Suprapubic skin (tissue), 4 donors: Measurements from ENCODE around the gene CDC42SE2. TPM values are rescaled to one million over a fixed set of nuclear protein-coding genes. Genes with fewer than 3 reads are reported as not detected.

Experiments
- DNase-seq, 2 donors: peaks; one replicate each; pipeline ENCODE4 v3.0.0-alpha.2; 2019; ENCODE audit warnings: low spot score in 2 of 2
- H3K27ac ChIP-seq: fragments of 200-600 bp; sonication (generic); one replicate; pipeline ENCODE4 v1.5.1; 2019
- H3K27me3 ChIP-seq: fragments of 200-600 bp; sonication (generic); one replicate; pipeline ENCODE4 v1.5.1; 2019
- H3K36me3 ChIP-seq: fragments of 200-600 bp; sonication (generic); one replicate; pipeline ENCODE4 v1.5.1; 2019
- H3K4me1 ChIP-seq: fragments of 200-600 bp; sonication (generic); one replicate; pipeline ENCODE4 v1.5.1; 2019
- H3K4me3 ChIP-seq: fragments of 200-600 bp; sonication (generic); one replicate; pipeline ENCODE4 v1.5.1; 2019; ENCODE audit warnings: mild to moderate bottlenecking
- H3K9me3 ChIP-seq: fragments of 200-600 bp; sonication (generic); one replicate; pipeline ENCODE4 v1.5.1; 2019
- EP300 ChIP-seq: sonication (generic); formaldehyde crosslinking; IDR thresholded peaks from one replicate; pipeline ENCODE4 v1.6.1; 2017; ENCODE audit warnings: antibody characterized with exemption
- POLR2A ChIP-seq, 2 donors: fragments of 450-650 bp; IDR thresholded peaks; one replicate each; pipeline ENCODE4 v1.6.1; 2017; ENCODE audit warnings: antibody characterized with exemption in 2 of 2, mild to moderate bottlenecking in 2 of 2, moderate library complexity in 2 of 2
- POLR2AphosphoS5 ChIP-seq, 3 donors: sonication (generic); formaldehyde crosslinking; IDR thresholded peaks; one replicate each; pipeline ENCODE4 v1.6.1; 2017; ENCODE audit warnings: antibody characterized with exemption in 3 of 3
- WGBS: methylation state at CpG from one replicate; pipeline ENCODE4 v1.1.5; 2018; 5-methylcytosine and 5-hydroxymethylcytosine counted together
- total RNA-seq, 4 donors: library from RNA; depleted of rRNA; stranded (reverse); fragments of >200 nt; gene quantifications; one replicate each; pipeline ENCODE4 v1.1.0, GENCODE V29; 2016
- TF ChIP-seq, protein P1 (sequence below), 2 donors: fragments of 200-600 bp in 1 of 2; fragments of 450-650 bp in 1 of 2; sonication (generic) in 1 of 2; IDR thresholded peaks; one replicate each; pipeline ENCODE4 v1.5.1; 2016 to 2019; ENCODE audit warnings: antibody characterized with exemption in 2 of 2, mild to moderate bottlenecking in 1 of 2, moderate library complexity in 1 of 2

Gene CDC42SE2
- total RNA-seq, 4 donors from 2014 or later: 32.4 to 46.6 (median 36.7) TPM

DNA sequence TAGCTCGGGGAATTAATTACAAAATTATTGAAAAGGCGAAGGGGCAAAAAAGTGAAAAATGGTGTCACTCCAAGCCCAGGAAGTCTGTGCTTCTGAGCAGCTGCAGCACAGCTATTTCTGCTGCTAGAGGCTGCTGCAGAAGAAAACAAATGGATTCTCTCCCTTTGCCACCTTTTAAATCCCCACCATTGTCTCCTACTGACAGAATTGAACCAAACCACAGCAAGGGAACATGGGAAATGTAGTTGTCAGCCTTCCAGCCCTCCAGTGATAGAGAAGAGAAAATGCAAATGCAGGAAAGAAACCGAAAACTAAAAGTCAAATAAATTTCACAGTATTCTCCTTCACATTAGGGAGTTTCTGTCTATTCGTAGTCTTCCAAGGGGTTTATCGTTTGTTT, 33.4 kb upstream of the CDC42SE2 start:
- 84% methylated on average over 5 of the region's 5 CpGs for WGBS

DNA sequence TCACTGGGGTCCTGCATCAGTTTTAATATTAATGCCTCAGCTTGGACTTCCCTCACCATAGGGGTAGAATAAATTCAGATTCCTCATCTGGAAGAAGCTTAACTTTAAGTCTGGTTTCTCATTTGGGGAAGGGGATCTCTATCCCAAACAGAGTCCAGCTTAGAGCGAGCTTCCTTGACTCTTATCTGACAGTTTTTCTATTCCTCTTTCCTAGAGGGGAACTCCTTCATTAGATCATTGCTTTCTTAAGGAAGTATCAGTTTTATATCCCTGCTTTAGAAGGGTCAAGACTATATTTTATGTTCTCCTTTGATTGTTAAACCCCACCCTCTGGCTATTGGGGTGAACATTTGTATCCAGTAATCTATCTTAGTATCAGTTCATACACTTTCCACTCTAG, 24.2 kb upstream of the CDC42SE2 start:
- no peak overlapping the region for H3K27ac ChIP-seq
- H3K36me3 ChIP-seq: no peaks in the 10 kb centered on the region
- H3K4me3 ChIP-seq: no peak overlapping the region
- H3K9me3 ChIP-seq: no peaks in the 10 kb centered on the region
- no peak for TF ChIP-seq POLR2AphosphoS5 (IDR thresholded peaks at IDR 0.05)
- TF ChIP-seq, protein P1, sequence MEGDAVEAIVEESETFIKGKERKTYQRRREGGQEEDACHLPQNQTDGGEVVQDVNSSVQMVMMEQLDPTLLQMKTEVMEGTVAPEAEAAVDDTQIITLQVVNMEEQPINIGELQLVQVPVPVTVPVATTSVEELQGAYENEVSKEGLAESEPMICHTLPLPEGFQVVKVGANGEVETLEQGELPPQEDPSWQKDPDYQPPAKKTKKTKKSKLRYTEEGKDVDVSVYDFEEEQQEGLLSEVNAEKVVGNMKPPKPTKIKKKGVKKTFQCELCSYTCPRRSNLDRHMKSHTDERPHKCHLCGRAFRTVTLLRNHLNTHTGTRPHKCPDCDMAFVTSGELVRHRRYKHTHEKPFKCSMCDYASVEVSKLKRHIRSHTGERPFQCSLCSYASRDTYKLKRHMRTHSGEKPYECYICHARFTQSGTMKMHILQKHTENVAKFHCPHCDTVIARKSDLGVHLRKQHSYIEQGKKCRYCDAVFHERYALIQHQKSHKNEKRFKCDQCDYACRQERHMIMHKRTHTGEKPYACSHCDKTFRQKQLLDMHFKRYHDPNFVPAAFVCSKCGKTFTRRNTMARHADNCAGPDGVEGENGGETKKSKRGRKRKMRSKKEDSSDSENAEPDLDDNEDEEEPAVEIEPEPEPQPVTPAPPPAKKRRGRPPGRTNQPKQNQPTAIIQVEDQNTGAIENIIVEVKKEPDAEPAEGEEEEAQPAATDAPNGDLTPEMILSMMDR (IDR thresholded peaks at IDR 0.05): no peak
- TF ChIP-seq EP300: no peak
- no peak for TF ChIP-seq POLR2A (IDR thresholded peaks at IDR 0.05)
- no peaks in the 10 kb centered on the region for H3K4me1 ChIP-seq
- no peaks in the 10 kb centered on the region for H3K27me3 ChIP-seq
- 82% methylated on average over 1 of the region's 1 CpG for WGBS
- no peak for DNase-seq

More for the DNA sequence above, 33.4 kb upstream of the CDC42SE2 start:
- no peak for TF ChIP-seq POLR2A (IDR thresholded peaks at IDR 0.05)
- no peak for TF ChIP-seq EP300
- TF ChIP-seq POLR2AphosphoS5 (IDR thresholded peaks at IDR 0.05): no peak
- TF ChIP-seq, protein P1 (IDR thresholded peaks at IDR 0.05): no peak
- Histone ChIP-seq H3K4me3 (no peak overlapping the region), H3K9me3 (no peaks in the 10 kb centered on the region), H3K4me1 (peaks cover 4% of the 10 kb centered on the region), H3K36me3 (no peaks in the 10 kb centered on the region), H3K27me3 (no peaks in the 10 kb centered on the region), H3K27ac (no peak overlapping the region)
- DNase-seq: no peak

DNA sequence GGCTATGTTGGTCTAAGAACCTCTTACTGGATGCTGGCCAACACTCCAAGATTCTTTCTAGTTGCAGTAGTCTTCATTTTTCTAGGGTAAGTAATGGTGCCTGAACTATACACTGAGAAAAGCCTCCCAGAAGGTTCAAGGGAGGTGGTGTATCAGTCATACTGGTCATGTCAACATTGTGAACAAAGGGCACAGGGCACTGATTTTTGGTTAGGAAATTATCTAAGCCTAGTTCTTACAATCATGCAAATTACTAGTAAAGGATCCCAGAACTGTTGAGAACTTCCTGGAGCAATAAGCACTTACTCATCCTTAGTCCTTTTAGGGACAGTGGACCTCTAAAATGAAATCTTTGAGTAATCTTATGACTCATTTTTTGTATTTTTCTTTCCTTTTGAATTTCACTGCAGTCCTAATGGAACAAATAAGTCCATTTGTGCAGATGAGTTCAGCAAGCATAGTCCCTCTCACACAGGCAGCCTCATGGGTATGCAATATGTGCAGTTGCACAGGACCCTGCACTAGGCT, 21.1 kb upstream of the CDC42SE2 start:
- H3K27me3 ChIP-seq: no peaks in the 10 kb centered on the region
- TF ChIP-seq POLR2A (IDR thresholded peaks at IDR 0.05) (no peak), POLR2AphosphoS5 (IDR thresholded peaks at IDR 0.05) (no peak)
- TF ChIP-seq, protein P1 (IDR thresholded peaks at IDR 0.05): no peak
- DNase-seq: no peak
- H3K36me3 ChIP-seq: no peaks in the 10 kb centered on the region
- H3K9me3 ChIP-seq: no peaks in the 10 kb centered on the region
- H3K4me3 ChIP-seq: no peak overlapping the region
- H3K4me1 ChIP-seq: no peaks in the 10 kb centered on the region
- no peak overlapping the region for H3K27ac ChIP-seq

DNA sequence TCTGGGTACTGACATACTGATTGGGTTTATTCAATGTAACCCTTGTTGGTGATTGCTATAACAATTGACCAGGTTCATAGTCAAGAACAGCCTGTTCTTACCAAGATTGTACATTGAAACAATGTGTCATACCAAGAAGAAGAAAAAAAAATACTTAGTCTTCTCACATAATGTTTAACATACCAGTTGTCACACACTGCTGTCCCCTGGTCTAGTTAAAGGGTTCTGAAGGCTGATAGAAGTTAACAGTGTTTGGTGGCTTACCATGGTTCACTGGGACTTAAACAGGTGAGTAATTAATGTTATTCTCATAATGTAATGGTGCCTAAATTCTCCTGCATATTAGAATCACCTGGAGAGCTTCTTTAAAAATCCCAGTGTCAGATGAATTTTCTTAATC, 18.5 kb upstream of the CDC42SE2 start:
- no peaks in the 10 kb centered on the region for H3K27me3 ChIP-seq
- TF ChIP-seq, protein P1 (IDR thresholded peaks at IDR 0.05): no peak
- TF ChIP-seq EP300 (no peak), POLR2A (IDR thresholded peaks at IDR 0.05) (no peak), POLR2AphosphoS5 (IDR thresholded peaks at IDR 0.05) (no peak)
- no peak for DNase-seq
- H3K4me3 ChIP-seq: no peak overlapping the region
- H3K27ac ChIP-seq: no peak overlapping the region
- no peaks in the 10 kb centered on the region for H3K36me3 ChIP-seq
- H3K4me1 ChIP-seq: no peaks in the 10 kb centered on the region
- no peaks in the 10 kb centered on the region for H3K9me3 ChIP-seq

DNA sequence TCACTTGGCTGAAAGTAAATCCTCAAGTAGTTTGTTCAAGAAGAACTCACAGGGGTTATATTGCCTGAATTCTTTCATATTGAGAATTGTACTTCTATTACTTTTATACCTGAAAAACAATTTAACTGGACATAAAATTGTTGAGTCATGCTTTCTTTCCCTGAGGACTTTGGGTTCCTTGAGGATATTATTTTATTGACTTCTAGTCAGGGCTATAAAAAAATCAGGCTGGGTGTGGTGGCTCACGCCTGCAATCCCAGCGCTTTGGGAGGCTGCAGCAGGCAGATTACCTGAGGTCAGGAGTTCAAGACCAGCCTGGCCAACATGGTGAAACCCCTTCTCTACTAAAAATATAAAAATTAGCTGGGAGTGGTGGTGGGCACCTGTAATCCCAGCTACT, 17.9 kb upstream of the CDC42SE2 start:
- Histone ChIP-seq H3K36me3 (no peaks in the 10 kb centered on the region), H3K4me1 (no peaks in the 10 kb centered on the region), H3K27ac (no peak overlapping the region), H3K9me3 (no peaks in the 10 kb centered on the region), H3K4me3 (no peak overlapping the region), H3K27me3 (no peaks in the 10 kb centered on the region)
- no peak for DNase-seq
- TF ChIP-seq POLR2A (IDR thresholded peaks at IDR 0.05) (no peak), POLR2AphosphoS5 (IDR thresholded peaks at IDR 0.05) (no peak), EP300 (no peak)
- TF ChIP-seq, protein P1 (IDR thresholded peaks at IDR 0.05): no peak
- 74% methylated on average over 2 of the region's 2 CpGs for WGBS
